Osteoblast (primary cell): ENCODE data around the gene LRRTM4. TPM values are rescaled to one million over a fixed set of nuclear protein-coding genes. Genes with fewer than 3 reads are reported as not detected.
"Not testable (repeated sequence)": the region's sequence is repeated elsewhere in the genome, so short reads cannot be mapped to it uniquely, and the experiment has no call there.

Experiments
- DNase-seq: peaks from one replicate; pipeline ENCODE4 v3.0.0; 2011; ENCODE audit warnings: low spot score, mixed read lengths; ENCODE audit not compliant: insufficient read length; ENCODE audit errors: missing footprints
- H2AFZ ChIP-seq: 2 replicates; pipeline ENCODE4 v1.6.0; 2011; ENCODE audit warnings: mild to moderate bottlenecking, low read length
- H3K27ac ChIP-seq: 2 replicates; pipeline ENCODE4 v1.5.1; 2011; ENCODE audit warnings: mild to moderate bottlenecking, low read depth, low read length, moderate library complexity
- H3K27me3 ChIP-seq: 2 replicates; pipeline ENCODE4 v1.6.0; 2012; ENCODE audit warnings: mild to moderate bottlenecking, control low read depth, inconsistent platforms, low read length, moderate library complexity; ENCODE audit not compliant: insufficient read depth
- H3K36me3 ChIP-seq: 2 replicates; pipeline ENCODE4 v1.5.1; 2011; ENCODE audit warnings: mild to moderate bottlenecking, low read length, control low read depth, moderate library complexity; ENCODE audit not compliant: insufficient read depth
- H3K4me1 ChIP-seq: 2 replicates; pipeline ENCODE4 v1.5.1; 2011; ENCODE audit warnings: mild to moderate bottlenecking, low read length, control low read depth, moderate library complexity; ENCODE audit not compliant: insufficient read depth
- H3K4me2 ChIP-seq: 2 replicates; pipeline ENCODE4 v1.6.0; 2011; ENCODE audit warnings: mild to moderate bottlenecking, low read length; ENCODE audit not compliant: insufficient read depth
- H3K4me3 ChIP-seq: fragments of 200-600 bp; sonication (generic); 3 replicates; pipeline ENCODE4 v1.5.1; 2012; ENCODE audit warnings: mild to moderate bottlenecking, low read length, inconsistent platforms; ENCODE audit not compliant: insufficient read depth
- H3K79me2 ChIP-seq: 2 replicates; pipeline ENCODE4 v1.6.0; 2012; ENCODE audit warnings: mild to moderate bottlenecking, low read length, control low read depth, inconsistent platforms; ENCODE audit not compliant: insufficient read depth
- H3K9me3 ChIP-seq: 2 replicates; pipeline ENCODE4 v1.5.1; 2011; ENCODE audit warnings: low read depth, low read length, control low read depth
- H4K20me1 ChIP-seq: 2 replicates; pipeline ENCODE4 v1.6.0; 2012; ENCODE audit warnings: mild to moderate bottlenecking, low read length, control low read depth; ENCODE audit not compliant: insufficient read depth
- total RNA-seq: library from RNA; depleted of rRNA; stranded (reverse); fragments of >200 nt; gene quantifications from 2 replicates; pipeline ENCODE4 v1.2.3, GENCODE V29; 2012
- TF ChIP-seq, protein P1 (sequence below): IDR thresholded peaks from 2 replicates; pipeline ENCODE4 v1.5.1; 2011; ENCODE audit warnings: mild to moderate bottlenecking, low read depth, low read length, moderate library complexity; ENCODE audit errors: extremely low read depth

The LRRTM4 gene
- total RNA-seq, 1 donor = not detected

- Histone ChIP-seq H3K36me3 (no peaks in the 10 kb centered on the region), H3K4me1 (no peaks in the 10 kb centered on the region), H3K27ac (no peak overlapping the region), H3K4me2 (no peak overlapping the region), H3K27me3 (no peaks in the 10 kb centered on the region), H3K9me3 (no peaks in the 10 kb centered on the region), H3K79me2 (no peaks in the 10 kb centered on the region), H4K20me1 (no peaks in the 10 kb centered on the region), H2AFZ (no peak overlapping the region), H3K4me3 (no peak overlapping the region)
- TF ChIP-seq, protein P1, sequence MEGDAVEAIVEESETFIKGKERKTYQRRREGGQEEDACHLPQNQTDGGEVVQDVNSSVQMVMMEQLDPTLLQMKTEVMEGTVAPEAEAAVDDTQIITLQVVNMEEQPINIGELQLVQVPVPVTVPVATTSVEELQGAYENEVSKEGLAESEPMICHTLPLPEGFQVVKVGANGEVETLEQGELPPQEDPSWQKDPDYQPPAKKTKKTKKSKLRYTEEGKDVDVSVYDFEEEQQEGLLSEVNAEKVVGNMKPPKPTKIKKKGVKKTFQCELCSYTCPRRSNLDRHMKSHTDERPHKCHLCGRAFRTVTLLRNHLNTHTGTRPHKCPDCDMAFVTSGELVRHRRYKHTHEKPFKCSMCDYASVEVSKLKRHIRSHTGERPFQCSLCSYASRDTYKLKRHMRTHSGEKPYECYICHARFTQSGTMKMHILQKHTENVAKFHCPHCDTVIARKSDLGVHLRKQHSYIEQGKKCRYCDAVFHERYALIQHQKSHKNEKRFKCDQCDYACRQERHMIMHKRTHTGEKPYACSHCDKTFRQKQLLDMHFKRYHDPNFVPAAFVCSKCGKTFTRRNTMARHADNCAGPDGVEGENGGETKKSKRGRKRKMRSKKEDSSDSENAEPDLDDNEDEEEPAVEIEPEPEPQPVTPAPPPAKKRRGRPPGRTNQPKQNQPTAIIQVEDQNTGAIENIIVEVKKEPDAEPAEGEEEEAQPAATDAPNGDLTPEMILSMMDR = no peak
- no peak for DNase-seq
Measured at GRCh38 chr2:77099961-77100360, 422.2 kb downstream of the LRRTM4 start.

GRCh38 chr2:77095525-77095924 is 426.7 kb downstream of the LRRTM4 start:
- not testable (repeated sequence) for H3K4me1 ChIP-seq, H3K4me3 ChIP-seq, H2AFZ ChIP-seq, H3K36me3 ChIP-seq, H4K20me1 ChIP-seq, H3K9me3 ChIP-seq, H3K79me2 ChIP-seq, H3K4me2 ChIP-seq, DNase-seq, H3K27ac ChIP-seq, H3K27me3 ChIP-seq

DNA sequence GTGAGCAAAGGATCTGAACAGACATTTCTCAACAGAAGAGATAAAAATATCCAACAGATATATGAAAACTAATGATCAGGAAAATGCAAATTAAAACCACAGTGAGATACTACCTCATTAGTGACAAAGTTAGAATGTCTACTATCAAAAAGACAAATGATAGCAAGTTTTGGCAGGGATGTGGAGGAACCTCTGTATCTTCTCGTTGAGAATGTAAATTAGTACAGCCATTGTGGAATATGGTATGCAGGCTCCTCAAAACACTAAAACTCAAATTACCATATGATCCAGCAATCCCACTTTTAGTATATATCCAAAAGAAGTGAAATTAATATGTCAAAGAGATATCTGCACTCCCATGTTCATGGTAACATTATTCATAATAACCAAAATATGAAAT is 427.1 kb downstream of the LRRTM4 start:
- no peaks in the 10 kb centered on the region for H4K20me1 ChIP-seq

DNA sequence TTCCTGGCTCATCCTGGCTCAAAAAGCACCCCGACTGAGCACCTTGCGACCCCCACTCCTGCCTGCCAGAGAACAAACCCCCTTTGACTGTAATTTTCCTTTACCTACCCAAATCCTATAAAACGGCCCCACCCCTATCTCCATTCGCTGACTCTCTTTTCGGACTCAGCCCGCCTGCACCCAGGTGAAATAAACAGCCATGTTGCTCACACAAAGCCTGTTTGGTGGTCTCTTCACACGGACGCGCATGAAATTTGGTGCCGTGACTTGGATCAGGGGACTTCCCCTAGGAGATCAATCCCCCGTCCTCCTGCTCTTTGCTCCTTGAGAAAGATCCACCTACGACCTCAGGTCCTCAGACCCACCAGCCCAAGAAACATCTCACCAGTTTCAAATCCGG is 433.8 kb downstream of the LRRTM4 start:
- H2AFZ ChIP-seq, H3K36me3 ChIP-seq, H3K79me2 ChIP-seq, H3K27me3 ChIP-seq, DNase-seq, H3K4me1 ChIP-seq, H3K4me2 ChIP-seq, H3K4me3 ChIP-seq, H3K27ac ChIP-seq, H3K9me3 ChIP-seq, H4K20me1 ChIP-seq: not testable (repeated sequence)

More for the DNA sequence above, 427.1 kb downstream of the LRRTM4 start:
- DNase-seq = no peak
- Histone ChIP-seq H3K4me3 (no peak overlapping the region), H3K36me3 (no peaks in the 10 kb centered on the region), H3K4me2 (no peak overlapping the region), H3K9me3 (no peaks in the 10 kb centered on the region), H3K27me3 (no peaks in the 10 kb centered on the region), H2AFZ (no peak overlapping the region), H3K4me1 (no peaks in the 10 kb centered on the region), H3K27ac (no peak overlapping the region), H3K79me2 (no peaks in the 10 kb centered on the region)
- TF ChIP-seq, protein P1 = no peak

- DNase-seq = peak; percentile 32
- no peaks in the 10 kb centered on the region for H3K27me3 ChIP-seq
- H4K20me1 ChIP-seq = no peaks in the 10 kb centered on the region
- H3K4me3 ChIP-seq = no peak overlapping the region
- H3K4me2 ChIP-seq = no peak overlapping the region
- TF ChIP-seq, protein P1 = no peak
- no peaks in the 10 kb centered on the region for H3K79me2 ChIP-seq
- no peaks in the 10 kb centered on the region for H3K4me1 ChIP-seq
- H3K9me3 ChIP-seq = no peaks in the 10 kb centered on the region
- no peak overlapping the region for H3K27ac ChIP-seq
- no peaks in the 10 kb centered on the region for H3K36me3 ChIP-seq
- no peak overlapping the region for H2AFZ ChIP-seq
Measured at GRCh38 chr2:77087987-77088414, 434.2 kb downstream of the LRRTM4 start.
